SK-N-SH treated with all-trans-retinoic acid at 6 μM for 48 hours (cell line): ENCODE data around the gene AUNIP.

Experiments used
- ATAC-seq: fragments of 200-7000 bp; cut with Tn5 transposase; 3 replicates; pipeline ENCODE4 v1.9.1; 2020; ENCODE audit warnings: mild to moderate bottlenecking, moderate library complexity
- ARNTL ChIP-seq: fragments of 450-650 bp; formaldehyde crosslinking; IDR thresholded peaks from 2 replicates; pipeline ENCODE4 v1.5.0; 2020; ENCODE audit warnings: low read depth, mild to moderate bottlenecking, moderate library complexity, borderline replicate concordance
- CREB5 ChIP-seq: fragments of 250-450 bp; sonication (Bioruptor Pico); IDR thresholded peaks from 2 replicates; pipeline ENCODE4 v1.5.1; 2020; ENCODE audit warnings: low read depth, mild to moderate bottlenecking, moderate library complexity
- CSDC2 ChIP-seq: fragments of 250-450 bp; sonication (Bioruptor Pico); IDR thresholded peaks from 2 replicates; pipeline ENCODE4 v1.5.0; 2020; ENCODE audit warnings: mild to moderate bottlenecking, moderate library complexity
- CSRNP3 ChIP-seq: fragments of 250-450 bp; sonication (Bioruptor Pico); IDR thresholded peaks from 2 replicates; pipeline ENCODE4 v1.5.1; 2021; ENCODE audit warnings: mild to moderate bottlenecking, moderate library complexity
- ESRRG ChIP-seq: fragments of 250-450 bp; sonication (Bioruptor Pico); IDR thresholded peaks from 2 replicates; pipeline ENCODE4 v1.6.1; 2021; ENCODE audit warnings: mild to moderate bottlenecking
- GLIS3 ChIP-seq: fragments of 250-450 bp; sonication (Bioruptor Pico); IDR thresholded peaks from 2 replicates; pipeline ENCODE4 v1.5.0; 2020; ENCODE audit warnings: mild to moderate bottlenecking, moderate library complexity
- ISL1 ChIP-seq: fragments of 250-450 bp; sonication (Bioruptor Pico); IDR thresholded peaks from 2 replicates; pipeline ENCODE4 v2.1.2; 2022; ENCODE audit warnings: mild to moderate bottlenecking, moderate library complexity
- OSR1 ChIP-seq: fragments of 250-450 bp; sonication (Bioruptor Pico); IDR thresholded peaks from 2 replicates; pipeline ENCODE4 v1.8.0; 2022; ENCODE audit warnings: moderate library complexity, mild to moderate bottlenecking, inconsistent platforms
- PATZ1 ChIP-seq: fragments of 250-450 bp; sonication (Bioruptor Pico); IDR thresholded peaks from 2 replicates; pipeline ENCODE4 v1.8.0; 2020; ENCODE audit warnings: mild to moderate bottlenecking, moderate library complexity, borderline replicate concordance
- POU6F1 ChIP-seq: fragments of 250-450 bp; sonication (Bioruptor Pico); IDR thresholded peaks from 2 replicates; pipeline ENCODE4 v1.8.0; 2021; ENCODE audit warnings: low read depth, mild to moderate bottlenecking, moderate library complexity, borderline replicate concordance
- PPARA ChIP-seq: fragments of 250-450 bp; sonication (Bioruptor Pico); IDR thresholded peaks from 2 replicates; pipeline ENCODE4 v1.5.0; 2020; ENCODE audit warnings: mild to moderate bottlenecking, borderline replicate concordance
- SNAI2 ChIP-seq: fragments of 250-450 bp; sonication (Bioruptor Pico); IDR thresholded peaks from 2 replicates; pipeline ENCODE4 v1.5.0; 2020; ENCODE audit warnings: mild to moderate bottlenecking, moderate library complexity
- TCF4 ChIP-seq: fragments of 250-450 bp; sonication (Bioruptor Pico); IDR thresholded peaks from 2 replicates; pipeline ENCODE4 v1.8.0; 2021; ENCODE audit warnings: mild to moderate bottlenecking, moderate library complexity, borderline replicate concordance
- TOX ChIP-seq: fragments of 250-450 bp; sonication (Bioruptor Pico); IDR thresholded peaks from 2 replicates; pipeline ENCODE4 v1.8.0; 2021; ENCODE audit warnings: mild to moderate bottlenecking, moderate library complexity, borderline replicate concordance
- TSHZ2 ChIP-seq: fragments of 250-450 bp; sonication (Bioruptor Pico); IDR thresholded peaks from 2 replicates; pipeline ENCODE4 v1.5.0; 2020; ENCODE audit warnings: mild to moderate bottlenecking, moderate library complexity
- ZC3H10 ChIP-seq: fragments of 250-450 bp; sonication (Bioruptor Pico); IDR thresholded peaks from 2 replicates; pipeline ENCODE4 v1.5.1; 2021; ENCODE audit warnings: mild to moderate bottlenecking, moderate library complexity
- ZFP3 ChIP-seq: fragments of 250-450 bp; sonication (Bioruptor Pico); IDR thresholded peaks from 2 replicates; pipeline ENCODE4 v1.5.0; 2020; ENCODE audit warnings: mild to moderate bottlenecking, moderate library complexity
- ZFP30 ChIP-seq: fragments of 450-650 bp; formaldehyde crosslinking; IDR thresholded peaks from 2 replicates; pipeline ENCODE4 v1.5.0; 2022; ENCODE audit warnings: mild to moderate bottlenecking, moderate library complexity
- ZNF565 ChIP-seq: fragments of 450-650 bp; formaldehyde crosslinking; conservative IDR thresholded peaks from 2 replicates; pipeline ENCODE4 v1.5.0; 2020; ENCODE audit warnings: low read depth, mild to moderate bottlenecking, moderate library complexity
- ZNF70 ChIP-seq: fragments of 450-650 bp; formaldehyde crosslinking; IDR thresholded peaks from 2 replicates; pipeline ENCODE4 v1.5.0; 2020; ENCODE audit warnings: mild to moderate bottlenecking, moderate library complexity
- ZNF8 ChIP-seq: fragments of 450-650 bp; formaldehyde crosslinking; IDR thresholded peaks from 2 replicates; pipeline ENCODE4 v1.5.0; 2020; ENCODE audit warnings: mild to moderate bottlenecking, moderate library complexity

Gene AUNIP

GRCh38 chr1:25821112-25821476 lies 38.2 kb downstream of the AUNIP start:
- TF ChIP-seq CSDC2 (no peak), SNAI2 (CRISPR knock-in tag) (no peak), ISL1 (CRISPR knock-in tag) (no peak), ZNF8 (CRISPR knock-in tag) (no peak), GLIS3 (CRISPR knock-in tag) (no peak), PPARA (CRISPR knock-in tag) (no peak), ZNF565 (CRISPR knock-in tag) (no peak), ZFP3 (CRISPR knock-in tag) (no peak), POU6F1 (CRISPR knock-in tag) (no peak), PATZ1 (CRISPR knock-in tag) (no peak), ZC3H10 (CRISPR knock-in tag) (no peak), OSR1 (CRISPR knock-in tag) (no peak)
- no peak for ATAC-seq

- no peak for TF ChIP-seq TCF4 (CRISPR knock-in tag)
- no peak for TF ChIP-seq GLIS3 (CRISPR knock-in tag)
- TF ChIP-seq ZFP3 (CRISPR knock-in tag): no peak
- peak; percentile 72 for ATAC-seq
Observed at GRCh38 chr1:25820247-25821111, 38.8 kb downstream of the AUNIP start.

GRCh38 chr1:25819491-25820246 lies 39.6 kb downstream of the AUNIP start, which contains the start of gene MTFR1L:
Gene MTFR1L (plus strand): TSS chr1:25819954. CDS start chr1:25823105, 3,151 bp downstream.
- ATAC-seq: peak; percentile 92
- 0 out of 2 replicates have a peak, but pooled peaks have one; percentile 25 for TF ChIP-seq GLIS3 (CRISPR knock-in tag)
- TF ChIP-seq ZNF565 (CRISPR knock-in tag): no peak
- TF ChIP-seq ZNF8 (CRISPR knock-in tag): no peak
- no peak for TF ChIP-seq ARNTL (CRISPR knock-in tag)
- no peak for TF ChIP-seq ZNF70 (CRISPR knock-in tag)
- TF ChIP-seq CSDC2: no peak
- TF ChIP-seq CSRNP3 (CRISPR knock-in tag): no peak
- TF ChIP-seq ISL1 (CRISPR knock-in tag): no peak
- TF ChIP-seq TOX: no peak

GRCh38 chr1:25818569-25818968 lies 40.7 kb downstream of the AUNIP start:
- ATAC-seq: no peak
- TF ChIP-seq GLIS3 (CRISPR knock-in tag) (no peak), CSDC2 (no peak), ZNF8 (CRISPR knock-in tag) (no peak)

GRCh38 chr1:25817840-25818501 lies 41.3 kb downstream of the AUNIP start:
- no peak for ATAC-seq
- TF ChIP-seq CREB5: no peak
- TF ChIP-seq CSDC2: no peak
- no peak for TF ChIP-seq GLIS3 (CRISPR knock-in tag)
- TF ChIP-seq TSHZ2: no peak
- no peak for TF ChIP-seq ZFP30 (CRISPR knock-in tag)
- no peak for TF ChIP-seq ESRRG (CRISPR knock-in tag)
- TF ChIP-seq PATZ1 (CRISPR knock-in tag): no peak
